Measurements from ENCODE around the gene LRRC8B. TPM values are rescaled to one million over a fixed set of nuclear protein-coding genes. Genes with fewer than 3 reads are reported as not detected.
A peak's percentile ranks its signal among the peaks of the same experiment; 100 is the strongest.
"Not testable (repeated sequence)": the region's sequence is repeated elsewhere in the genome, so short reads cannot be mapped to it uniquely, and the experiment has no call there.

LRRC8B gene
- total and polyA plus RNA-seq, 2 of the 13 experiments (the other 11 are each of a cell fraction or from before 2014, with no cell fraction given), result 4.9 to 7.6 TPM

GRCh38 chr1:89592861-89593302 is 68.3 kb downstream of the LRRC8B start (continued):
- peak; percentile 35; the same call in 1 of the 2 replicates for TF ChIP-seq GMEB1 (CRISPR knock-in tag; IDR thresholded peaks at IDR 0.05; ENCODE audit: borderline replicate concordance)
- TF ChIP-seq KLF16 (CRISPR knock-in tag; IDR thresholded peaks at IDR 0.05), result peak in 1 of 2 experiments; percentile 64; a peak in 1 of 4 replicates
- TF ChIP-seq IKZF5 (CRISPR knock-in tag; IDR thresholded peaks at IDR 0.05), result peak; percentile 99
- TF ChIP-seq MEF2D (CRISPR knock-in tag; IDR thresholded peaks at IDR 0.05), result 0 out of 2 replicates have a peak, but pooled peaks have one; percentile 53
- TF ChIP-seq KDM3A (CRISPR knock-in tag; IDR thresholded peaks at IDR 0.05; ENCODE audit: low read depth), result 0 out of 2 replicates have a peak, but pooled peaks have one; percentile 45
- 0 out of 2 replicates have a peak, but pooled peaks have one; percentile 15 for TF ChIP-seq BHLHE40 (IDR thresholded peaks at IDR 0.05; ENCODE audit: low read length)
- TF ChIP-seq ASH2L (IDR thresholded peaks at IDR 0.05; ENCODE audit: insufficient read length, low read depth, low read length), result peak; percentile 37
- TF ChIP-seq ZNF292 (CRISPR knock-in tag; IDR thresholded peaks at IDR 0.05; ENCODE audit: borderline replicate concordance, low read depth), result peak; percentile 57; the same call in 1 of the 2 replicates
- TF ChIP-seq CHD4 (IDR thresholded peaks at IDR 0.05; ENCODE audit: borderline replicate concordance, low read length), result peak; percentile 28; the same call in 1 of the 2 replicates
- TF ChIP-seq NFIC (IDR thresholded peaks at IDR 0.05; ENCODE audit: low read length), result peak; percentile 57; the same call in 1 of the 2 replicates
- peak; percentile 62; the same call in 1 of the 2 replicates for TF ChIP-seq FOXJ3 (CRISPR knock-in tag; IDR thresholded peaks at IDR 0.05; ENCODE audit: borderline replicate concordance)
- TF ChIP-seq EP300 (IDR thresholded peaks at IDR 0.05; ENCODE audit: low read depth in 2 of 2, low read length in 2 of 2), result peak in 1 of 2 experiments; percentile 74; a peak in 2 of 4 replicates
- TF ChIP-seq EP300 (CRISPR knock-in tag; IDR thresholded peaks at IDR 0.05; ENCODE audit: borderline replicate concordance); CREM (CRISPR knock-in tag; IDR thresholded peaks at IDR 0.05): not testable (repeated sequence)
- TF ChIP-seq CREM (IDR thresholded peaks at IDR 0.05), result peak; percentile 66
- 0 out of 2 replicates have a peak, but pooled peaks have one; percentile 36 for TF ChIP-seq HHEX (CRISPR knock-in tag; IDR thresholded peaks at IDR 0.05)
- TF ChIP-seq RXRA (CRISPR knock-in tag; IDR thresholded peaks at IDR 0.05), result peak; percentile 32; the same call in 1 of the 2 replicates
- TF ChIP-seq, protein P1, sequence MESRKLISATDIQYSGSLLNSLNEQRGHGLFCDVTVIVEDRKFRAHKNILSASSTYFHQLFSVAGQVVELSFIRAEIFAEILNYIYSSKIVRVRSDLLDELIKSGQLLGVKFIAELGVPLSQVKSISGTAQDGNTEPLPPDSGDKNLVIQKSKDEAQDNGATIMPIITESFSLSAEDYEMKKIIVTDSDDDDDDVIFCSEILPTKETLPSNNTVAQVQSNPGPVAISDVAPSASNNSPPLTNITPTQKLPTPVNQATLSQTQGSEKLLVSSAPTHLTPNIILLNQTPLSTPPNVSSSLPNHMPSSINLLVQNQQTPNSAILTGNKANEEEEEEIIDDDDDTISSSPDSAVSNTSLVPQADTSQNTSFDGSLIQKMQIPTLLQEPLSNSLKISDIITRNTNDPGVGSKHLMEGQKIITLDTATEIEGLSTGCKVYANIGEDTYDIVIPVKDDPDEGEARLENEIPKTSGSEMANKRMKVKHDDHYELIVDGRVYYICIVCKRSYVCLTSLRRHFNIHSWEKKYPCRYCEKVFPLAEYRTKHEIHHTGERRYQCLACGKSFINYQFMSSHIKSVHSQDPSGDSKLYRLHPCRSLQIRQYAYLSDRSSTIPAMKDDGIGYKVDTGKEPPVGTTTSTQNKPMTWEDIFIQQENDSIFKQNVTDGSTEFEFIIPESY (CRISPR knock-in tag; IDR thresholded peaks at IDR 0.05), result peak; percentile 49; the same call in 1 of the 2 replicates
- TF ChIP-seq, protein P2, sequence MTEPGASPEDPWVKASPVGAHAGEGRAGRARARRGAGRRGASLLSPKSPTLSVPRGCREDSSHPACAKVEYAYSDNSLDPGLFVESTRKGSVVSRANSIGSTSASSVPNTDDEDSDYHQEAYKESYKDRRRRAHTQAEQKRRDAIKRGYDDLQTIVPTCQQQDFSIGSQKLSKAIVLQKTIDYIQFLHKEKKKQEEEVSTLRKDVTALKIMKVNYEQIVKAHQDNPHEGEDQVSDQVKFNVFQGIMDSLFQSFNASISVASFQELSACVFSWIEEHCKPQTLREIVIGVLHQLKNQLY (CRISPR knock-in tag; IDR thresholded peaks at IDR 0.05), result peak; percentile 16; the same call in 1 of the 2 replicates
- peak; percentile 88 for TF ChIP-seq HMG20A (CRISPR knock-in tag; IDR thresholded peaks at IDR 0.05; ENCODE audit: borderline replicate concordance)
- TF ChIP-seq, protein P3, sequence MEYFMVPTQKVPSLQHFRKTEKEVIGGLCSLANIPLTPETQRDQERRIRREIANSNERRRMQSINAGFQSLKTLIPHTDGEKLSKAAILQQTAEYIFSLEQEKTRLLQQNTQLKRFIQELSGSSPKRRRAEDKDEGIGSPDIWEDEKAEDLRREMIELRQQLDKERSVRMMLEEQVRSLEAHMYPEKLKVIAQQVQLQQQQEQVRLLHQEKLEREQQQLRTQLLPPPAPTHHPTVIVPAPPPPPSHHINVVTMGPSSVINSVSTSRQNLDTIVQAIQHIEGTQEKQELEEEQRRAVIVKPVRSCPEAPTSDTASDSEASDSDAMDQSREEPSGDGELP (IDR thresholded peaks at IDR 0.05; ENCODE audit: borderline replicate concordance, low read depth), result peak; percentile 41; the same call in 1 of the 2 replicates
- TF ChIP-seq RARA (CRISPR knock-in tag; IDR thresholded peaks at IDR 0.05), result peak; percentile 82
- 0 out of 2 replicates have a peak, but pooled peaks have one; percentile 25 for TF ChIP-seq MIER2 (CRISPR knock-in tag; IDR thresholded peaks at IDR 0.05)
- peak; percentile 22; the same call in 1 of the 2 replicates for TF ChIP-seq ZSCAN31 (CRISPR knock-in tag; IDR thresholded peaks at IDR 0.05; ENCODE audit: low read depth)
- peak; percentile 47; the same call in 1 of the 2 replicates for TF ChIP-seq ZNF747 (CRISPR knock-in tag; IDR thresholded peaks at IDR 0.05; ENCODE audit: borderline replicate concordance)
